GM10266 (cell line): ENCODE measurements around the gene NFATC1.

Experiments used
- DNase-seq: peaks from one replicate; pipeline ENCODE4 v3.0.0; 2012; ENCODE audit errors: extremely low spot score
- CTCF ChIP-seq: IDR thresholded peaks from 2 replicates; pipeline ENCODE4 v1.5.1; 2012; ENCODE audit warnings: mild to moderate bottlenecking, low read depth; ENCODE audit not compliant: control insufficient read depth, insufficient read depth; ENCODE audit errors: missing control alignments

Gene NFATC1

GRCh38 chr18:79399275-79400081, 3.7 kb downstream of the NFATC1 start:
- DNase-seq, result no peak
- no peak for TF ChIP-seq CTCF

GRCh38 chr18:79400091-79400590, 4.4 kb downstream of the NFATC1 start:
- no peak for TF ChIP-seq CTCF
- peak; percentile 91 for DNase-seq

- peak; percentile 85 for DNase-seq
- TF ChIP-seq CTCF, result no peak
Measured at GRCh38 chr18:79400591-79401381, 5.1 kb downstream of the NFATC1 start.

DNA sequence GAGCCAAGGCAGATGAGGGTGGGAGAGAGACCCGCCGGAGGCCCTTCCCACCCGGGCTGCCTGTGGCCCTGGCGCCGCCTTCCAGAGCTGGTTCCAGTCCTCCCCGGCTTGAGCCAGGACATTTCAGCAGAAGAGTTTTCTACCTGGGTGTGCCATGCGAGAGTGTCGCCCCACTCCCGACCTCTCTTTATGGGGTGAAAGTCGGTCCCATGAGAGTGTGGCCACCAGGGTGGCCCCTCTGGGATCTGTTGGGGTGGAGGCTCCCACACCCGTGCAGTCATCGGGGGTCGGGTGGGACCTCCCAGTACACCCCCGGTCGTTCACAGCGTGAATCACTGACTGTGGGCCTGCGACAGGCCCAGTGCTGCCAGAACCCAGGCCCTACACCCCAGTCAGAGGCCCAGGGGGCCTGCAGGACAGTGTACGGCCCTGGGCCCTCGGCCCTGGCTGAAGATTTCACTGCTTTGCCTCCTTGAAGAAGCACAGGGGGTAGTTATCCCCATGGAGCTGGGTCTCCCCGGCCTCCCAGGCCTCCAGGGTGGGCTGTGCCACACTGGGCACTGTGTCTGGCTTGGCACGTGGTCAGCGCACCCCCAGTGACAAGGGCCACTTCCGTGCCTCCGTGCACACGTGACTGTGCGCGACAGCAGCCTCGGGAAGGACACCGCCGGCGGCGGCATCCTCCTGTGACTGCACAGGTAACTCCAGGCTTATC, 5.9 kb downstream of the NFATC1 start:
- DNase-seq, result no peak
- no peak for TF ChIP-seq CTCF

GRCh38 chr18:79402209-79402576, 6.5 kb downstream of the NFATC1 start:
- no peak for DNase-seq
- TF ChIP-seq CTCF, result no peak

GRCh38 chr18:79402977-79403722, 7.4 kb downstream of the NFATC1 start:
- TF ChIP-seq CTCF, result no peak
- DNase-seq, result no peak
